Heart left ventricle (tissue), 13 donors: ENCODE data around the gene TMEM266.

Source experiments
- CTCF ChIP-seq, 12 donors: fragments of 200-600 bp; sonication (generic) in 4 of 12; IDR thresholded peaks; one replicate each; pipeline versions ENCODE4 v1.5.0 to v1.8.0; 2018 to 2022; ENCODE audit warnings: antibody characterized with exemption in 12 of 12, mild to moderate bottlenecking in 5 of 12
- POLR2A ChIP-seq, 2 donors: fragments of 450-650 bp; IDR thresholded peaks; one replicate each; pipeline ENCODE4 v1.6.1; 2017; ENCODE audit warnings: antibody characterized with exemption in 2 of 2, mild to moderate bottlenecking in 2 of 2, moderate library complexity in 2 of 2
- donor health status: ischemic (EF 13 %, LVEDD 7.1; RV severe dilation, severe dysfunction).
- donor health status: DM: no; HTN: yes; CAD: no.
- donor health status: DM: no; HTN: no; CAD: no.
- donor health status: ischemic (EF 25% LVEDD 6.9; RV normal size, moderate dysfunction).
- donor health status: ischemic (EF 25% LVEDD 5.7; RV mildly dilated, moderate dysfunction).
- donor health status: ischemic (EF 35%, LVEDD 5.7; RV mildly dilated, moderate dysfunction).
- donor health status: nonischemic (EF 11% LVEDD 7.7; RV severe dilation, severe dysfunction).
- donor health status: DM: yes; HTN: yes; CAD: no.
- donor health status: PGD.
- donor health status: ischemic (EF 29% LVEDD 5.4; RV normal size, mild dysfunction).
- donor health status: nonischemic (EF 23%, LVEDD 6.1; RV moderate dilation, normal function).

GRCh38 chr15:76146812-76147211 lies 87.0 kb downstream of the TMEM266 start:
- TF ChIP-seq CTCF (IDR thresholded peaks at IDR 0.05) (no peak), POLR2A (IDR thresholded peaks at IDR 0.05) (no peak)
